GM12891 (cell line): Measurements from ENCODE around the gene EXOSC2.

ENCODE experiments used
- DNase-seq: peaks from one replicate; pipeline ENCODE4 v3.0.0; 2011; ENCODE audit warnings: low spot score; ENCODE audit not compliant: insufficient read length
- FAIRE-seq: peaks from 2 replicates; lab custom pipeline; 2011; peaks lifted over from hg19 to GRCh38; lab: Jason Lieb, UNC
- PAX5 ChIP-seq: IDR thresholded peaks from 2 replicates; pipeline ENCODE4 v1.6.1; 2011; ENCODE audit warnings: low read length, moderate library complexity, mild to moderate bottlenecking; ENCODE audit not compliant: insufficient read depth, severe bottlenecking
- POLR2A ChIP-seq: IDR thresholded peaks from 2 replicates; pipeline ENCODE4 v1.6.1; 2011; ENCODE audit warnings: low read depth, low read length, control low read depth
- POLR2AphosphoS5 ChIP-seq: IDR thresholded peaks from 2 replicates; pipeline ENCODE4 v1.6.1; 2011; ENCODE audit warnings: low read depth, low read length, control low read depth
- POU2F2 ChIP-seq: IDR thresholded peaks from 2 replicates; pipeline ENCODE4 v1.6.1; 2011; ENCODE audit warnings: low read depth, mild to moderate bottlenecking, control low read depth, low read length, moderate library complexity
- SPI1 ChIP-seq: IDR thresholded peaks from 2 replicates; pipeline ENCODE4 v1.6.1; 2011; ENCODE audit warnings: low read depth, low read length, control low read depth
- TAF1 ChIP-seq: IDR thresholded peaks from 2 replicates; pipeline ENCODE4 v1.6.1; 2011; ENCODE audit warnings: low read depth, low read length, control low read depth

EXOSC2 gene

DNA sequence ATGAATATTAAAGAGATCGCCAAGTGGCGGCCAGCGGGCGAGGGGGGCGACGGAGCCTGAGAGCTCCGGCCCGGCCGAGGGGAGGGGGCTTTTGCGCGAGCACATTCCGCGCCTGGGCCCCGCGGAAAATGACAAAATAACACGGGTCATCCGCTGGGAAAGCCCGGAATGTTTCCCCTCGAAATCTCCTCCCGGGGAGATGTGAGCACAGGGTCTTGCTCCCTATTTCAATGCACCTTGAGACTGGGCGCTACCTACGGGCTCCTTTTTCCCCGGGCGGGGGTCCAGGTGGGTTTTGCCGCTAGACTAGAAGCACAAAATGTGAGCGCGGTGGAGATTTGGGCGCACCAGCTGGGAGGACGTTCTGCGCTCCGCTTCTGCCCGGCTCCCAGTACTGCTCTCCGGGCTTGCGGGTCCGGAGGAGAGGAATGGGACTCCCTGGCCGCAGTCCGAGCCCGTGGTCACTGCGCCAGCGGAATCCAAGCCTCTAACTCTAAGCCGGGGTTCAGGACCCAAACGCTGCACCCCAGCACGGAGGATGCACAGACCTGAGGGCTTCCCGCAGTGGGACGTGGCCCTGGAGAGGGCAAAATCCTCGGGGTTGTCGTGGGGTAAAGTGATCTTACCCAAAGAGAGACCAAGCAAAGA is 32.0 kb upstream of the EXOSC2 start:
- no peak for FAIRE-seq
- no peak for TF ChIP-seq POLR2AphosphoS5
- no peak for TF ChIP-seq SPI1
- no peak for DNase-seq

DNA sequence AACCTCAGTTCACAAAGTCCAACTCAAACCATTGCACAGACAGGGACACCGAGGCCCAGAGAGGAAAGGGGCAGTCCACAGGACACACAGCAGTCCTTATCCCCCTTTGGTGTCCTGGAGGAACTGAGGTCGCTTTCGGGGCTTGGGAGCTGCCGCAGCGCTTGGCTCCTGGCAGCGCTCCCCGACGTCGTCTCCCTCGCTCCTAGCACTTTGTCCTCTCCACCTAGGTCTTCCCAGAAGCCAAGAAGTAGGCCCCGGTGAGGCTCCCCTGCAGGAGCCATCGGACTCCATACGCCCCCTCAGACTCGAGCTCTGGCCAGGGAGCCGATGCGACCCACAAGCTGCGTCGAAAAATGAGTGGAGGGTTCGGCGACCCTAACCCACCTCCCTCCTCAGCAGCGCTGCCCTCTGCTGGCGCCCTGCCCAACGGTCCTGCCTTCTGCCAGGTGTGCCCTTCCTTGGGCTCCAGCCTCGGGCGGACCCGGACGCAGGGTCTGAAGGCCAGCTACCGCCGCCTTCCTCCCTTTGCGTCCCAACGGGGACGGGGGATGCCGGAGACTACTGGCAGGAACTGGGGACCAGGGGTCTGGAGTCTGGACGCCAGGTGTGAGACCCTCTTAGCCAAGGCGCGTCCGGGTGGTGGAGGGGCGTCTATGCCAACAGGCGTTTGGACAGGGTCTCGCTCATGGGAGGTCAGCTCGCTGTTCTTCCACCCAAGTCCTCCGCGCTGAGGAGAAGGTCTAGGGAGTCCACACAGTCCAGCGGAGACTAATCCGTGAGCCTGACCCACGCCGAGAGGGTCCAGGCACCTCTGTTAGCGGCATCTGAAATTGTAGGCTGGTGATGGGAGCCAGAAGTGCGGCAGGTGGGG is 31.2 kb upstream of the EXOSC2 start:
- no peak for FAIRE-seq
- TF ChIP-seq POLR2A = no peak
- TF ChIP-seq PAX5 = no peak
- no peak for TF ChIP-seq POLR2AphosphoS5
- TF ChIP-seq TAF1 = no peak
- TF ChIP-seq POU2F2 = no peak
- TF ChIP-seq SPI1 = no peak
- no peak for DNase-seq

GRCh38 chr9:130662970-130663257 is 30.7 kb upstream of the EXOSC2 start:
- FAIRE-seq (no peak), DNase-seq (no peak)
- no peak for TF ChIP-seq POLR2A
- no peak for TF ChIP-seq PAX5
- TF ChIP-seq POU2F2 = no peak
- no peak for TF ChIP-seq TAF1
- no peak for TF ChIP-seq SPI1
- TF ChIP-seq POLR2AphosphoS5 = no peak

DNA sequence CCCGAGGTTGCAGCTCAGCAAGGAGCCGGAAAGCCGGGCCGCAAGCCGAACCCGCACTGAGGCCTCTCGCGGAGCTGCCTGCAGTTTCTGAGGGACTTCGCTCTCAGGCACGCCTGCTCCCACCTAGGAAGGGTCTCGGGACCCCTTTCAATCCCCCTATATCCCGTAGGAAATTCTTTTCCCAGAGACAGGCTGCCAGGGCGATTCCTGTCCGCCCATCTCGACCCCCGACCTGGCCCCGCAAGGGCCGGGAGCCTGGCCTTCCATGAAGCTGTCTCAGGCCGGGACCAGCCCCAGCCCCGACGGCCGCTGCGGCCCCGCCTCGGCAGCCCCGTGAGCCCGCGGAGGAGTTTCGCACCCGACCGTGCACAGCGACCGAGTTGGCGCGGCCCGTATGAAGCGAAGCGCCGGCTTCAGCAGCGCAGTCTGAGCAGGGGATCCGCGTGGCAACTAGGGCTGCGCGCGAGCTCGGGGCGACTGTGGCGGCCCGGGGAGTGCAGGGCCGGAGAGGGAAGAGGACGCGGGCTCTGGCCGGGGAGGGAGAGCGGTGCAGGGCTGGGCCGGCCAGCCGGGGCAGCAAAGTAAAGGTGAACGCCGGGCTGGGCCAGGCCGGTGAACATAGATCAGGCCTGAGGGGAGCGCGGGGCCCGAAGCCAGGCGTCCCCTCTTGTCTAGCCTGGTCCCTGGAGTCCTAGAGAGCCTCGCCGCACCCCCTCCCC is 30.2 kb upstream of the EXOSC2 start:
- FAIRE-seq (no peak), DNase-seq (no peak)
- TF ChIP-seq SPI1 = no peak
- TF ChIP-seq PAX5 = no peak
- no peak for TF ChIP-seq POU2F2
- no peak for TF ChIP-seq POLR2A
- TF ChIP-seq POLR2AphosphoS5 = no peak
- TF ChIP-seq TAF1 = no peak

DNA sequence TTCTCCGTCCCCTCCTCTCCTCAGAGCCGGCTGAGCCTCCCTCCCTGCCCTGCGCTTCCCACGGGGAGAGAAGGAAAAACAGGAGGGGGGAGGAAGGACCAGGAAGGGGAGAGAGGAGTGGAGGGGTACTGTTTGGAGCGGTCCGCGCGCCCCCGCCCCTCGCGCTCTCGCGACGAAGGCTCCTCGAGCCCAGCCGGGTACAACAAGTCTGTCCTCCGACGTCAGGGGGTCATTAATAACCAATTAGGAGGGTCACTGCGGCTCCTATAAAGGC is 29.7 kb upstream of the EXOSC2 start:
- DNase-seq = no peak
- FAIRE-seq = no peak
- TF ChIP-seq POU2F2 = no peak
- no peak for TF ChIP-seq POLR2A
- TF ChIP-seq PAX5 = no peak

DNA sequence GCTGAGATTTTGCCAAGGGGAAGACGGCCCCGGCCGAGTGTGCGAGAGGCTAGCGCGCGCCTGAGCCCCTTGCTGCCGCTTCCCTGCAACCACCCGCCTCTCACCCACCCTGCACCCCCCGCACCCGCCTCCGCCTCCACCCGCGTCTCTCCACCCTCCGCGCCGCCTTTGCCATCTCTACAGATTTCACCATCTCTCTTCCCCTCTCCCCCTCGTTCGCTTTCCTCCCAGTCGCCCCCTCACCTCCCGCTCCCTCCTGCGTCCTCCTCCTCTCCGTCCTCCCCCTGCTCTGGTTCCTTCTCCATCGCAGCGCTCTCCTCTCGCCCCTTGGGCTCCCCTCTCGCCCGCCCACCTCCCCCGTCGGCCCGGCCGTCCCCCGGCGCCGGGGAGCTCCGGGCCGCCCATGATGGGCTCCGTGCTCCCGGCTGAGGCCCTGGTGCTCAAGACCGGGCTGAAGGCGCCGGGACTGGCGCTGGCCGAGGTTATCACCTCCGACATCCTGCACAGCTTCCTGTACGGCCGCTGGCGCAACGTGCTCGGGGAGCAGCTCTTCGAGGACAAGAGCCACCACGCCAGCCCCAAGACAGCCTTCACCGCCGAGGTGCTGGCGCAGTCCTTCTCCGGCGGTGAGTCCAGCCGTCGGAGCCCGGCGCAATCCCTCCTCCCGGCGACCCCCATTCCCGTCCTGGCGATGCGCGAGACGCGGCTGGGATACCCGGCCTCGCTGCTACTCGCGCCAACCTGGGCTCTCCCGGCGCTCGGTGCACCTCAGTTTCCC is 29.1 kb upstream of the EXOSC2 start, which contains the start of gene PRDM12:
TSS of gene PRDM12 (plus strand) at position 344 of the 778 bp plus-strand sequence. CDS start at position 404, 60 bp downstream.
- FAIRE-seq (no peak), DNase-seq (no peak)
- no peak for TF ChIP-seq POU2F2

GRCh38 chr9:130665029-130665430 is 28.6 kb upstream of the EXOSC2 start:
- FAIRE-seq (no peak), DNase-seq (no peak)
- TF ChIP-seq SPI1 = no peak

GRCh38 chr9:130665431-130666392 is 27.9 kb upstream of the EXOSC2 start:
- no peak for TF ChIP-seq POLR2AphosphoS5
- no peak for TF ChIP-seq SPI1
- TF ChIP-seq POU2F2 = no peak
- DNase-seq (no peak), FAIRE-seq (no peak)

- DNase-seq (no peak), FAIRE-seq (no peak)
Measured at GRCh38 chr9:130666393-130667119, 27.0 kb upstream of the EXOSC2 start.

More at GRCh38 chr9:130666393-130667119, 27.0 kb upstream of the EXOSC2 start:
- no peak for TF ChIP-seq POU2F2
- TF ChIP-seq SPI1 = no peak
- TF ChIP-seq TAF1 = no peak
- no peak for TF ChIP-seq PAX5
- no peak for TF ChIP-seq POLR2AphosphoS5
- TF ChIP-seq POLR2A = no peak
